ENCODE data around the gene DCC.

Gene DCC

GRCh38 chr18:53560546-53560945 lies 1220.5 kb downstream of the DCC start:
- H3K4me3 Mint-ChIP-seq: no peak overlapping the region
- no peak for DNase-seq
- no peaks in the 10 kb centered on the region for H3K36me3 Mint-ChIP-seq (ENCODE audit: low read depth)
- peaks cover 10% of the 10 kb centered on the region for H3K9me3 Mint-ChIP-seq
- no peak overlapping the region for H3K27ac Mint-ChIP-seq
- H3K4me1 Mint-ChIP-seq: no peaks in the 10 kb centered on the region
- TF ChIP-seq, protein P1, sequence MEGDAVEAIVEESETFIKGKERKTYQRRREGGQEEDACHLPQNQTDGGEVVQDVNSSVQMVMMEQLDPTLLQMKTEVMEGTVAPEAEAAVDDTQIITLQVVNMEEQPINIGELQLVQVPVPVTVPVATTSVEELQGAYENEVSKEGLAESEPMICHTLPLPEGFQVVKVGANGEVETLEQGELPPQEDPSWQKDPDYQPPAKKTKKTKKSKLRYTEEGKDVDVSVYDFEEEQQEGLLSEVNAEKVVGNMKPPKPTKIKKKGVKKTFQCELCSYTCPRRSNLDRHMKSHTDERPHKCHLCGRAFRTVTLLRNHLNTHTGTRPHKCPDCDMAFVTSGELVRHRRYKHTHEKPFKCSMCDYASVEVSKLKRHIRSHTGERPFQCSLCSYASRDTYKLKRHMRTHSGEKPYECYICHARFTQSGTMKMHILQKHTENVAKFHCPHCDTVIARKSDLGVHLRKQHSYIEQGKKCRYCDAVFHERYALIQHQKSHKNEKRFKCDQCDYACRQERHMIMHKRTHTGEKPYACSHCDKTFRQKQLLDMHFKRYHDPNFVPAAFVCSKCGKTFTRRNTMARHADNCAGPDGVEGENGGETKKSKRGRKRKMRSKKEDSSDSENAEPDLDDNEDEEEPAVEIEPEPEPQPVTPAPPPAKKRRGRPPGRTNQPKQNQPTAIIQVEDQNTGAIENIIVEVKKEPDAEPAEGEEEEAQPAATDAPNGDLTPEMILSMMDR (IDR thresholded peaks at IDR 0.05): no peak
- H3K27me3 Mint-ChIP-seq (ENCODE audit: low read depth, poor library complexity): no peaks in the 10 kb centered on the region

- TF ChIP-seq, protein P1 (IDR thresholded peaks at IDR 0.05): no peak
- Mint-ChIP-seq H3K36me3 (ENCODE audit: low read depth) (no peaks in the 10 kb centered on the region), H3K27me3 (ENCODE audit: low read depth, poor library complexity) (peaks cover 2% of the 10 kb centered on the region), H3K4me3 (no peak overlapping the region), H3K9me3 (peaks cover 3% of the 10 kb centered on the region), H3K4me1 (no peaks in the 10 kb centered on the region), H3K27ac (no peak overlapping the region)
- DNase-seq: no peak
Measured at GRCh38 chr18:53566626-53567025, 1226.6 kb downstream of the DCC start.

GRCh38 chr18:53567929-53568574 lies 1228.1 kb downstream of the DCC start:
- no peaks in the 10 kb centered on the region for H3K36me3 Mint-ChIP-seq (ENCODE audit: low read depth)
- no peak overlapping the region for H3K4me3 Mint-ChIP-seq
- no peaks in the 10 kb centered on the region for H3K4me1 Mint-ChIP-seq
- H3K27me3 Mint-ChIP-seq (ENCODE audit: low read depth, poor library complexity): peaks cover 3% of the 10 kb centered on the region
- H3K27ac Mint-ChIP-seq: no peak overlapping the region
- H3K9me3 Mint-ChIP-seq: no peaks in the 10 kb centered on the region
- TF ChIP-seq, protein P1 (IDR thresholded peaks at IDR 0.05): peak; percentile 62
- DNase-seq: peak; percentile 11

All from nephron progenitor cell (in vitro differentiated cells).